GOT3 (cell line): ENCODE data around the gene TSPAN3.

Experiments used
- DNase-seq: peaks from one replicate; lab custom pipeline; 2025; ENCODE audit warnings: mixed read lengths; lab: John Stamatoyannopoulos, UW

Gene TSPAN3

DNA sequence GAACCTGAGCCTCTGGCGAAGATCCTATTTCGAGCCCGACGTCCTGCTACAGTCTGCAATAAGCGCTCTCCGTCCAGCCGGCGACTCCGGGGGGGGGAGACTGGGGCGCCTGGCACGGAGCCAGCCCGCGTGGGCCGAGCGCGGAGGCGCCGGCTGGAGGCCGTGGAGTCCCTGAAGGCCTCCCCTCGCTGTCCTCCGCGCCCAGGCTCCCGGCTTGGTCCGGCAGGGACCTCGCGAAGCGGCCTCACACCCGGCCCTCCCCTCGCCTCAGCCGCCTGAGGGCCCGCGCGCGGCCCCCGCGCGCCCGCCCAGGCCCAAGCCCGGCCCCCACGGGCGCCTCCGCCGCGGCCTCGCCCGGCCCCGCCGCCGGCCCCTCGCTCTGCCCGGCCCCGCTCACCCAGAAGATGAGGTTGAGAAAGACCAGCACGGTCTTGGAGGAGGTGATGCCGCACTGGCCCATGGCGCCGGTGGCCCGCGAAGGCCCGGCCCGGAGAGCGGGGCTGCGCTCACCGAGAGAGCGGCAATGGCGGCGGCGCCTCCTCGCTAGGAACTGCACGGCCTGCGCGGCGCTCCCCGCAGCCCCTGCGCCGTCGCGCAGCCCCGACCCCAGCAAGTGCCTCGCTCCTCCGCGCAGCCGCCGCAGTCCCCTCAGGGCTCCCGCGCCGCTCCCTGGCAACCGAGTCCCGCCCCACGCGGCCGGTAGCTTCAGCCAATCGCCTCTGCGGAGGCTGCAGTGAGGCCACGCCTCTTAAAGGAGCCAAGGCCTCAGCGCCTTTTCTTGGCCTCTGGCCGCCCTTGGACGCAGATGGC, at the start of gene TSPAN3:
TSPAN3 (minus strand) TSS at position 615 of the 810 bp plus-strand sequence; CDS start at position 460, 155 bp downstream.
- peak; percentile 74 for DNase-seq

DNA sequence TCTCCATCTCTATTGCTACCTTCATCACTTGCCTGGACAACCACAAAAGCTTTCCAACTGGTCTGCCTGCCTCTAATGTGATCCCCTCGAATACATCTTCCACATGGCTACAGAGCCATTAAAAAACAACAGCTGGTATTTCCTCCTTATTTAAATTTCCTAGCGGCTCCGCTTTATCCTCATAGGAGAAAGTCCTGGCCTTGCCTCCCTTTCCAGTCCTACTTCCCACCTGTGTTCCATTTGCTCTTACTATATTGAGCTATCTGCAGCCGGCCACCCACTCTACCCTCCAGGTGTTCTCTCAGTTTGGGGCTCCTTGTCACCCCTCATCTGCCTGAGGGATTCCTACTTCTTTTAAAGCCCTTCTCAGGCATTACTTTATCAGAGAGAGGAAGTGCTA, 49.7 kb upstream of the TSPAN3 start:
- DNase-seq: no peak

DNA sequence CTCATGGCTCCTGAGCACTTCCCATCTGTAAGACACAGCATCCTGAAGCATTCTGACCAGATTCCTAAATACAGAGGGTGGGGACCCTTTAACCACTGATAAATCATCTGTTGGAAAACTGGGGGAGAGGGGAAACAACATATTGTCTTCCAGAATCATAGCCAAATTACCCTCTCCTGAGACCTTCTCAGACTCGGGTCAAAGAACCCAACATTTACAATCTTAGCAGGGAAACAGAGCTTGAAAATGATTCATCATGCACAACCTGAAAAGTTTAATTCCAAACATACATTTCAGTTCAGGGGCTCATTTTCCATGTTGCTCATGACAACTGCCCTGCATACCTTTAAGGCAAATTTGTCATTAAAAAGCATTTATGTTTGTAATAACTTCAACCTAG, 48.5 kb upstream of the TSPAN3 start:
- DNase-seq: no peak

DNA sequence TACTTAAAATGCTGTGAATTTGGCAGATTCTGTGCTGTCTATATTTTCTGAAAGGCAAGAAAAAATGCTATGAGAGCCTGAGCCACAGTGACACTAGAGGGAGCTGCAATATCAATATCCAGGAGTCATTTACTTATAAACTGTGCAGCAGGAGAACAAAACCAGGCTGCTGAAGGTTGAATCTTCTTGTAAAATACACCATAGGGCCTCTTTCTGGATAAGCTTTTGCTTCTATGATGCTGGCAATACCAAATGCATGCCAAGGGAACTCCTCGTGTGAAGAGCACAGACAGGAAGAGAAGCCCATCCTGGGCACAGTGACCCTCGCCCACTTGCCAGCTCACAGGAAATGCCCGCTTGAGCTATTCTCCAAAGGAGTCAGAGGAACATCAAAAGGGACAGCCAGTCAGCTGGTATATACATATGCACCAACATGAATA, 48.0 kb upstream of the TSPAN3 start:
- DNase-seq: no peak

DNA sequence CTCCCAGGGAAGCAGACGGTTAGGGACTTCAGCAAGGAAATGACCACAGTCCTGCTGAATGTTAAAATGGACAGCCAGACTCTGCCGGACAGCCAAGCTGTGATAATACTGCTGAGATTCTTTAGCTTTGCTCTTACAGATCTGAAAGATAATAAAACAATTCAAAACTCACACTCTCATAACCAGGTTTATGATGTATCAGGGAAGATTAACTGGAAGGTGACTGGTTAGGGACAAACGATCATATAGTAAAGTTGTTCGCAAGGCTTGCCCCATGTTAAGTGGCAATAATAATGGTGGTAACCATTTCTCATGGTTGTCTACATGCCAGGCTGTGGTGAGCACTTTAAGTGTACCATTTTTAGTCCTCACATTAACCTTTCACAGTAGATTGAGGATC, 44.3 kb upstream of the TSPAN3 start:
- no peak for DNase-seq

GRCh38 chr15:77112838-77113504, 42.1 kb upstream of the TSPAN3 start:
- no peak for DNase-seq

GRCh38 chr15:77111789-77112188, 40.9 kb upstream of the TSPAN3 start:
- DNase-seq: no peak

DNA sequence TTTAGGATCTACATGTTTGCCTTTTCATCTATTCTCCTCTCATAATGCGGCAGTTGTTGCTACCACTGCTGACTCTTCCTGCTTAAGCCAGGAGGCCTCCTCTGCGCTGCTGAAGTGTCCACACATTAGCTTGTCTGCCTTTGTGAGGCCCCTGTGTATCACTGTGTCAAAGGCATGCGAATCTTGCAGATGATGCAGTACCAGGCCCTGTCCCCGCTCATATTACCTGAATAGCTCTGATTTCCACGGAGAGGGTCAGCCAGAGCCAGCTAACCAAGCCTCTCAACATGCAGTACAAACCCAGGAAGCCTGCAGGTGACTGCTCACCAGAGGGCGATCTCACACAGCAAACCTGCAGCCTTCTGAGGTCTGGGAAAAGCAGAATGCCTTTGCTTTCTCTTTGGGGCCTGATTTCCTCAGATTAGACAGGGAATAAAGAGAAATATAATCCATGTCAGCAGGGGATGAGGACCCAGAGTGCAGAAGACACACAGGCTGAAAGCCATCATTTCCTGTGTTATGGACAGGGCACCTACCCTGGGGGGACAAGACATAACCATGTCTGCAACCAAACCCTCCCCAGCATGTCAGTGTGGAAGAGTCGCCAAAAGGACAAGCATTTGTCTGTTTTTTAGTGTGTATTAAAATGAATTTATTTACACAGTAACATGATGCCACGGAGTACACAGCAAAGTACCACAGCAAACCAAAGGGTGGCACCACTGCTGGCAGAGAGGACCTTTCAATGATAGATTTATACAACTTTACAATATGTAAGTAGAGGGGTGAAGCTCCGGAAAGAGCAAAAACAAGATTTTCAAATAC, 36.8 kb upstream of the TSPAN3 start:
- DNase-seq: no peak

GRCh38 chr15:77107068-77107467, 36.2 kb upstream of the TSPAN3 start:
- DNase-seq: no peak

GRCh38 chr15:77104155-77104554, 33.2 kb upstream of the TSPAN3 start:
- no peak for DNase-seq

GRCh38 chr15:77099741-77100463, 29.0 kb upstream of the TSPAN3 start:
- no peak for DNase-seq

GRCh38 chr15:77098572-77098971, 27.7 kb upstream of the TSPAN3 start:
- no peak for DNase-seq

GRCh38 chr15:77097921-77098320, 27.0 kb upstream of the TSPAN3 start:
- no peak for DNase-seq

- no peak for DNase-seq
These were observed 26.4 kb upstream of the TSPAN3 start for GRCh38 chr15:77097248-77097721.

GRCh38 chr15:77096541-77096940, 25.6 kb upstream of the TSPAN3 start:
- DNase-seq: no peak

- DNase-seq: no peak
These were observed 25.2 kb upstream of the TSPAN3 start for GRCh38 chr15:77096138-77096537.

GRCh38 chr15:77094397-77095030, 23.6 kb upstream of the TSPAN3 start:
- DNase-seq: no peak

GRCh38 chr15:77093436-77093835, 22.5 kb upstream of the TSPAN3 start:
- no peak for DNase-seq

DNA sequence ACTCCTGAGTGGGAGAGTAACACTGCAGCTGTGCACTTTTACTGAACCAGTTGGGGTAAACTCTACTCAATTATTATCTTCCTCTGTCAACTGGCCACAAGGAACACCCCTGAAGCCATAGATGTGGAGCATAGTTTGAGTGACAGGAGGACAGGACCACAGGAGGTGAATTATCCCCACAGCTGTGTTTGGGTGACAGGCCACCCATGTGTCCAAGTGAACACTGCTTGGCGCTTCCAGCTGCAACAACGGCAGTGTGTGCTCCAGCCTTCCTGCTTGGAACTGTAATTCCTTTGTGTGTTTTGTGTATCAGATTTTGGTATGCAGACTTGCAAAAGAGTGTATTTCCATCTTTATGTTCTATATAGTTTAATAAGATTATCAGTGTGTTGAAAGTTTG, 20.2 kb upstream of the TSPAN3 start:
- DNase-seq: no peak

DNA sequence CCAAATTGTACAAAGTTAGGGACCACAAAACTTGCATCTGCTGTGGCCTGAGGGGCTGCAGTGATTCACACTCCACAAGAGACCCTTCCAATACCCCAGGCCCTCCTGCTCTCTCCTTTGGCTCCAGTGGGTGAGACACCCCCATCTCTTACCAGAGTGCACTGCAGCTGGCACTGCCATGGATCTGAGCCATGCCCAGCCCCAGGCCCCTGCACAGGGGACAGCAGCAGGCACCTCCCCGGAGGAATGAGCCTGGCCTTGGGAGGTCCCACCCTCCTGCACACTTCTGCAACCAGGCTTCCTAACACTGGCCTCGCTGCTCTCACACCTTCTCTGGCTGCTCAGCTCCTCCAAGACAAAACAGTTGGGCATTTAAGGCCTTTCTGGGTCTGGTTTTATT, 16.3 kb upstream of the TSPAN3 start:
- DNase-seq: no peak

GRCh38 chr15:77085297-77085696, 14.4 kb upstream of the TSPAN3 start:
- DNase-seq: no peak
